Left ventricle myocardium inferior (tissue), 1 donor: ENCODE results near the gene MRTO4. TPM values are rescaled to one million over a fixed set of nuclear protein-coding genes. Genes with fewer than 3 reads are reported as not detected.
"Not testable (repeated sequence)": the region's sequence is repeated elsewhere in the genome, so short reads cannot be mapped to it uniquely, and the experiment has no call there.

Experiments used
- DNase-seq: peaks from one replicate; pipeline ENCODE4 v3.0.0-alpha.2; 2020
- H3K27ac ChIP-seq: fragments of 200-600 bp; replicated peaks from 2 replicates; pipeline ENCODE4 v1.8.0; 2021
- H3K27me3 ChIP-seq: fragments of 200-600 bp; 2 replicates; pipeline ENCODE4 v1.8.0; 2021; ENCODE audit warnings: low read depth
- H3K36me3 ChIP-seq: fragments of 200-600 bp; 2 replicates; pipeline ENCODE4 v1.8.0; 2021
- H3K4me1 ChIP-seq: fragments of 200-600 bp; 2 replicates; pipeline ENCODE4 v1.8.0; 2021
- H3K4me3 ChIP-seq: fragments of 200-600 bp; 2 replicates; pipeline ENCODE4 v1.8.0; 2021; ENCODE audit warnings: mild to moderate bottlenecking, moderate library complexity
- H3K9me3 ChIP-seq: fragments of 200-600 bp; replicated peaks from 2 replicates; pipeline ENCODE4 v1.8.0; 2021
- CTCF ChIP-seq: fragments of 200-600 bp; IDR thresholded peaks from 2 replicates; pipeline ENCODE4 v1.8.0; 2021; ENCODE audit warnings: antibody characterized with exemption, mild to moderate bottlenecking, borderline replicate concordance
- intact Hi-C: fragments of 100-400 bp; cut with micrococcal nuclease; formaldehyde crosslinking; loops from one replicate; pipeline ENCODE4 v1.11.0; 2022
- total RNA-seq: library from RNA; stranded (reverse); fragmentation: NEBNext Ultra II Directional; extraction: Animal tissue kit (Norgen Biotek cat#: 25700); gene quantifications from one replicate; pipeline ENCODE4 v1.2.1, GENCODE V29; 2021
- donor health status: DM: no; HTN: yes; CAD: no; lungs with severe emphysema.

The MRTO4 gene
- total RNA-seq, 1 donor from 2014 or later, result 10.0 TPM

GRCh38 chr1:19210772-19211549 is 40.6 kb upstream of the MRTO4 start:
- no peak for DNase-seq
- no peaks in the 10 kb centered on the region for H3K27me3 ChIP-seq
- H3K4me3 ChIP-seq, result peak overlapping the region; percentile 84
- intact Hi-C loops, result no loop called here
- peak overlapping the region; percentile 93 for H3K27ac ChIP-seq
- H3K9me3 ChIP-seq, result no peaks in the 10 kb centered on the region
- no peak for TF ChIP-seq CTCF
- H3K36me3 ChIP-seq, result peaks cover 5% of the 10 kb centered on the region
- peaks cover 74% of the 10 kb centered on the region for H3K4me1 ChIP-seq

- intact Hi-C loops, result no loop called here
- H3K27me3 ChIP-seq, result no peaks in the 10 kb centered on the region
- H3K4me3 ChIP-seq, result no peak overlapping the region
- H3K36me3 ChIP-seq, result peaks cover 14% of the 10 kb centered on the region
- no peak overlapping the region for H3K27ac ChIP-seq
- peaks cover 62% of the 10 kb centered on the region for H3K4me1 ChIP-seq
- H3K9me3 ChIP-seq, result no peaks in the 10 kb centered on the region
- DNase-seq, result no peak
- no peak for TF ChIP-seq CTCF
These were observed 39.4 kb upstream of the MRTO4 start for GRCh38 chr1:19212167-19212566.

GRCh38 chr1:19213580-19213979 is 38.0 kb upstream of the MRTO4 start:
- no peaks in the 10 kb centered on the region for H3K9me3 ChIP-seq
- H3K36me3 ChIP-seq, result peaks cover 28% of the 10 kb centered on the region
- no peaks in the 10 kb centered on the region for H3K27me3 ChIP-seq
- DNase-seq, result no peak
- H3K4me1 ChIP-seq, result peaks cover 48% of the 10 kb centered on the region
- TF ChIP-seq CTCF, result no peak
- no peak overlapping the region for H3K27ac ChIP-seq
- H3K4me3 ChIP-seq, result no peak overlapping the region
- intact Hi-C loops, result no loop called here

GRCh38 chr1:19216585-19216984 is 35.0 kb upstream of the MRTO4 start:
- H3K9me3 ChIP-seq, H3K27ac ChIP-seq, intact Hi-C loops, H3K4me3 ChIP-seq, DNase-seq, H3K27me3 ChIP-seq: not testable (repeated sequence)
- H3K4me1 ChIP-seq, result peaks cover 40% of the 10 kb centered on the region
- peaks cover 56% of the 10 kb centered on the region for H3K36me3 ChIP-seq

GRCh38 chr1:19219451-19219850 is 32.2 kb upstream of the MRTO4 start:
- no peaks in the 10 kb centered on the region for H3K27me3 ChIP-seq
- H3K27ac ChIP-seq, result no peak overlapping the region
- peaks cover 79% of the 10 kb centered on the region for H3K36me3 ChIP-seq
- H3K4me1 ChIP-seq, result peaks cover 23% of the 10 kb centered on the region
- DNase-seq, result no peak
- no peak for TF ChIP-seq CTCF
- intact Hi-C loops, result no loop called here
- H3K4me3 ChIP-seq, result no peak overlapping the region
- H3K9me3 ChIP-seq, result no peaks in the 10 kb centered on the region

GRCh38 chr1:19220080-19220846 is 31.3 kb upstream of the MRTO4 start:
- Histone ChIP-seq H3K27ac (peak overlapping the region; percentile 30), H3K9me3 (no peaks in the 10 kb centered on the region), H3K36me3 (peaks cover 88% of the 10 kb centered on the region), H3K4me1 (peaks cover 23% of the 10 kb centered on the region), H3K4me3 (no peak overlapping the region), H3K27me3 (no peaks in the 10 kb centered on the region)
- intact Hi-C loops, result no loop called here
- no peak for DNase-seq
- no peak for TF ChIP-seq CTCF
